K562 (cell line): ENCODE measurements around the gene LHPP. TPM values are rescaled to one million over a fixed set of nuclear protein-coding genes. Genes with fewer than 3 reads are reported as not detected.

Experiments used
- CCAR2 ChIP-seq: fragments of 200-400 bp; formaldehyde crosslinking; IDR thresholded peaks from 2 replicates; pipeline ENCODE4 v1.6.1; 2017; ENCODE audit warnings: mild to moderate bottlenecking, low read depth, low read length
- CEBPB ChIP-seq: fragments of 450-650 bp; IDR thresholded peaks from 2 replicates; pipeline ENCODE4 v1.6.1; 2016; ENCODE audit warnings: missing genetic modification characterization, missing compliant biosample characterization
- CEBPG ChIP-seq, 3 experiments: fragments of 200-800 bp in 1 of 3; sonication (Bioruptor generic) in 1 of 3; sonication (generic) in 1 of 3; formaldehyde crosslinking in 1 of 3; IDR thresholded peaks in 2 of 3; conservative IDR thresholded peaks in 1 of 3; 2 replicates each; pipeline versions ENCODE4 v1.6.1 to v1.8.0; 2016 to 2022; ENCODE audit warnings: missing compliant biosample characterization in 2 of 3, missing genetic modification characterization in 2 of 3, mild to moderate bottlenecking in 1 of 3, missing genetic modification reagents in 1 of 3
- EGR1 ChIP-seq: fragments of 450-650 bp; conservative IDR thresholded peaks from 2 replicates; pipeline ENCODE4 v1.6.1; 2017; ENCODE audit warnings: mild to moderate bottlenecking
- EP400 ChIP-seq: fragments of 450-650 bp; IDR thresholded peaks from 2 replicates; pipeline ENCODE4 v1.6.1; 2017; ENCODE audit warnings: antibody characterized with exemption, mild to moderate bottlenecking, moderate library complexity
- FOXA1 ChIP-seq: fragments of 450-650 bp; IDR thresholded peaks from 2 replicates; pipeline ENCODE4 v1.6.1; 2016; ENCODE audit warnings: mild to moderate bottlenecking, borderline replicate concordance
- FOXA3 ChIP-seq, 2 experiments: fragments of 450-650 bp in 1 of 2; sonication (generic) in 1 of 2; formaldehyde crosslinking; IDR thresholded peaks in 1 of 2; conservative IDR thresholded peaks in 1 of 2; 2 replicates each; pipeline versions ENCODE4 v1.4.0 to v1.8.0; 2020 to 2022; ENCODE audit warnings: mild to moderate bottlenecking in 2 of 2, missing genetic modification reagents in 1 of 2
- GTF2E2 ChIP-seq: fragments of 200-800 bp; sonication (Bioruptor generic); IDR thresholded peaks from 2 replicates; pipeline ENCODE4 v1.6.1; 2016; ENCODE audit warnings: missing genetic modification characterization, missing compliant biosample characterization
- HNRNPK ChIP-seq: fragments of 200-400 bp; formaldehyde crosslinking; IDR thresholded peaks from one replicate; pipeline ENCODE4 v1.6.1; 2018; ENCODE audit warnings: mild to moderate bottlenecking, low read depth, low read length; ENCODE audit not compliant: poor library complexity, severe bottlenecking
- KAT2B ChIP-seq: IDR thresholded peaks from one replicate; pipeline ENCODE4 v1.6.1; 2012; ENCODE audit warnings: low read depth, mild to moderate bottlenecking, control low read depth, inconsistent platforms, low read length, moderate library complexity
- KHSRP ChIP-seq: fragments of 450-650 bp; IDR thresholded peaks from 2 replicates; pipeline ENCODE4 v1.6.1; 2017
- NR2C1 ChIP-seq, 2 experiments: fragments of 450-650 bp; IDR thresholded peaks; 2 replicates each; pipeline ENCODE4 v1.6.1; 2017; ENCODE audit warnings: mild to moderate bottlenecking in 2 of 2, antibody characterized with exemption in 1 of 2, inconsistent platforms in 1 of 2, missing compliant biosample characterization in 1 of 2, missing genetic modification characterization in 1 of 2
- POLR3A ChIP-seq: IDR thresholded peaks from 2 replicates; pipeline ENCODE4 v1.6.1; 2011; ENCODE audit warnings: borderline replicate concordance, mild to moderate bottlenecking, moderate library complexity; ENCODE audit not compliant: insufficient read length, insufficient read depth; ENCODE audit errors: extremely low read depth
- PTBP1 ChIP-seq: fragments of 200-400 bp; formaldehyde crosslinking; IDR thresholded peaks from 2 replicates; pipeline ENCODE4 v1.6.1; 2017; ENCODE audit warnings: low read depth, low read length
- PURB ChIP-seq: sonication (generic); formaldehyde crosslinking; IDR thresholded peaks from 2 replicates; pipeline ENCODE4 v1.9.0; 2021; ENCODE audit warnings: low read depth, mild to moderate bottlenecking, missing genetic modification reagents
- SNRNP70 ChIP-seq: fragments of 200-400 bp; formaldehyde crosslinking; optimal IDR thresholded peaks from 2 replicates; pipeline ENCODE3; 2017; ENCODE audit warnings: low read depth, low read length
- SRSF9 ChIP-seq: fragments of 200-400 bp; formaldehyde crosslinking; IDR thresholded peaks from 2 replicates; pipeline ENCODE4 v1.6.1; 2017; ENCODE audit warnings: low read depth, low read length, borderline replicate concordance
- STAT5B ChIP-seq: fragments of 250-450 bp; sonication (Bioruptor Pico); IDR thresholded peaks from 2 replicates; pipeline ENCODE4 v1.8.0; 2021; ENCODE audit warnings: mild to moderate bottlenecking, inconsistent platforms
- TCFL5 ChIP-seq: fragments of 250-450 bp; sonication (Bioruptor Pico); conservative IDR thresholded peaks from 2 replicates; pipeline ENCODE4 v1.6.1; 2021; ENCODE audit warnings: mild to moderate bottlenecking, moderate library complexity, matching md5 sums
- ZBTB5 ChIP-seq: fragments of 450-650 bp; IDR thresholded peaks from 2 replicates; pipeline ENCODE4 v1.6.1; 2017; ENCODE audit warnings: antibody characterized with exemption
- ZBTB8A ChIP-seq: fragments of 450-650 bp; IDR thresholded peaks from 2 replicates; pipeline ENCODE4 v1.6.1; 2018; ENCODE audit warnings: mild to moderate bottlenecking, moderate library complexity; ENCODE audit not compliant: partially characterized antibody
- ZNF146 ChIP-seq: IDR thresholded peaks from one replicate; pipeline ENCODE4 v1.6.1; 2018; ENCODE audit warnings: missing compliant biosample characterization; ENCODE audit not compliant: unreplicated experiment
- ZNF184 ChIP-seq: sonication (generic); formaldehyde crosslinking; IDR thresholded peaks from 2 replicates; pipeline ENCODE4 v1.5.0; 2020; ENCODE audit warnings: missing genetic modification reagents
- polyA plus RNA-seq, 8 experiments: library from polyadenylated mRNA; depleted of rRNA in 4 of 8; stranded (reverse) in 5 of 8; unstranded in 3 of 8; fragments of >200 nt; fragmentation: Nextera tagmentation in 2 of 8; fragmentation: Illumina TruSeq in 1 of 8; extraction: Ambion mirVana in 2 of 8; extraction: Trizol in 1 of 8; gene quantifications; 2 replicates each; pipeline versions ENCODE4 v1.2.1 to v1.2.3, GENCODE V29; 2011 to 2014; ENCODE audit warnings: inconsistent platforms in 1 of 8, missing spikeins in 1 of 8
- total RNA-seq, 7 experiments: library from RNA; depleted of rRNA in 6 of 7; stranded (reverse); fragments of >200 nt in 6 of 7; fragmentation: Illumina TruSeq in 2 of 7; extraction: Trizol in 2 of 7; gene quantifications; 2 replicates each; pipeline versions ENCODE4 v1.2.1 to v1.2.3, GENCODE V29; 2011 to 2021; ENCODE audit warnings: low replicate concordance in 1 of 7
- TF ChIP-seq, protein P1 (sequence below): fragments of 250-450 bp; sonication (Bioruptor Pico); IDR thresholded peaks from 2 replicates; pipeline ENCODE4 v1.5.0; 2020; ENCODE audit warnings: mild to moderate bottlenecking
- TF ChIP-seq, protein P2 (sequence below): fragments of 450-650 bp; formaldehyde crosslinking; IDR thresholded peaks from 2 replicates; pipeline ENCODE4 v1.4.0; 2022; ENCODE audit warnings: missing genetic modification characterization

LHPP gene
- total and polyA plus RNA-seq, 9 of the 15 experiments (the other 6 are each of a cell fraction or from before 2014, with no cell fraction given) = 0.34 to 7.4 (median 3.0) TPM

DNA sequence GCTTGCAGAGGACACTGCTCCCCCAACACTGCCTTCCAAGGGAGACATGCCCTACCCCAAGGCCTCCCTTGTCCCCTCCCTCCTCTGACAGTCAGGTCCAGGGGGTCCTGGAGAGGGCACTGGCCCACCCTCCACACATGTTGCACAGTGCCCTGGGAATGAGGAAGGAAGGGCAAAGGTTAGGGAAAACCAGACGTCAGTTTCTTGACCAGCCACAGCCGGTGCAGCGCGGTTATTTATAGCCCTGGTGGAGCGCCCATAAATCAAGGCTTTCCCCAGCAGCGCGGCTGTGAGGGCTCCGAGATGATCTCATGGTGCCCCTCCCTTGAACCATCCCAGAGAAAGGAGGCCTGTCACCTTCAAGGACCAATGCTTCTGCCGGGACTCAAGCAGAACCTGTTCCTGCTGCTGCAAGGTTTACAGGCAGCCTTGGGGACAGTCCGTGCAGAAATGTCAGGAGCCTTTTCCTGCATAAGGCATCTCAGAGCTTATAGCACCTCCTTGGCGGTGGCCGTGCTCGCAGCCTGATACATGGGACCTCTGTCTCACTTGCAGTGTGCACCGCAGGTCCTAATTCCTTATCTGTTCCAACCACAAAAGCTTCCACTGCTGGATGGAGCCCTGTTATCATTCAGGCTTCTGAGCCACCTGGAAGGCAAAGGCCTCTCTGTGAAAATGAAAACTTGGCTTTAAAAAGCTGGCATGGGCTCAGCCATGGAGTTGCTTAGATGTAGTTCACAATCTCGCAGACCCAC lies 127.3 kb downstream of the LHPP start (continued):
- TF ChIP-seq ZBTB5 (no peak), POLR3A (no peak), CCAR2 (no peak), CEBPG (CRISPR knock-in tag; IDR thresholded peaks at IDR 0.05) (no peak), CEBPG (tag; conservative IDR thresholded peaks at IDR 0.05 in 1 of 2, IDR thresholded peaks at IDR 0.05 in 1 of 2) (no peak), CEBPB (tag) (no peak), KHSRP (no peak), NR2C1 (IDR thresholded peaks at IDR 0.05) (peak; percentile 57; the same call in 1 of the 2 replicates), NR2C1 (tag; IDR thresholded peaks at IDR 0.05) (no peak; the same call in 1 of the 2 replicates), PTBP1 (no peak), SNRNP70 (no peak), SRSF9 (no peak), HNRNPK (no peak), ZBTB8A (no peak), STAT5B (no peak), TCFL5 (CRISPR knock-in tag) (no peak), EGR1 (no peak), ZNF146 (no peak), FOXA3 (CRISPR knock-in tag; conservative IDR thresholded peaks at IDR 0.05 in 1 of 2, IDR thresholded peaks at IDR 0.05 in 1 of 2) (no peak), EP400 (no peak), PURB (CRISPR knock-in tag) (no peak), FOXA1 (no peak), ZNF184 (no peak), KAT2B (no peak), GTF2E2 (tag) (no peak)
- TF ChIP-seq, protein P1, sequence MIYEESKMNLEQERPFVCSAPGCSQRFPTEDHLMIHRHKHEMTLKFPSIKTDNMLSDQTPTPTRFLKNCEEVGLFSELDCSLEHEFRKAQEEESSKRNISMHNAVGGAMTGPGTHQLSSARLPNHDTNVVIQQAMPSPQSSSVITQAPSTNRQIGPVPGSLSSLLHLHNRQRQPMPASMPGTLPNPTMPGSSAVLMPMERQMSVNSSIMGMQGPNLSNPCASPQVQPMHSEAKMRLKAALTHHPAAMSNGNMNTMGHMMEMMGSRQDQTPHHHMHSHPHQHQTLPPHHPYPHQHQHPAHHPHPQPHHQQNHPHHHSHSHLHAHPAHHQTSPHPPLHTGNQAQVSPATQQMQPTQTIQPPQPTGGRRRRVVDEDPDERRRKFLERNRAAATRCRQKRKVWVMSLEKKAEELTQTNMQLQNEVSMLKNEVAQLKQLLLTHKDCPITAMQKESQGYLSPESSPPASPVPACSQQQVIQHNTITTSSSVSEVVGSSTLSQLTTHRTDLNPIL (CRISPR knock-in tag) = no peak
- TF ChIP-seq, protein P2, sequence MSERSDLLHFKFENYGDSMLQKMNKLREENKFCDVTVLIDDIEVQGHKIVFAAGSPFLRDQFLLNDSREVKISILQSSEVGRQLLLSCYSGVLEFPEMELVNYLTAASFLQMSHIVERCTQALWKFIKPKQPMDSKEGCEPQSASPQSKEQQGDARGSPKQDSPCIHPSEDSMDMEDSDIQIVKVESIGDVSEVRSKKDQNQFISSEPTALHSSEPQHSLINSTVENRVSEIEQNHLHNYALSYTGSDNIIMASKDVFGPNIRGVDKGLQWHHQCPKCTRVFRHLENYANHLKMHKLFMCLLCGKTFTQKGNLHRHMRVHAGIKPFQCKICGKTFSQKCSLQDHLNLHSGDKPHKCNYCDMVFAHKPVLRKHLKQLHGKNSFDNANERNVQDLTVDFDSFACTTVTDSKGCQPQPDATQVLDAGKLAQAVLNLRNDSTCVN = no peak
